DND-41 (cell line): ENCODE measurements around the gene OPCML.

Source experiments
- ATAC-seq: fragments of 200-7000 bp; cut with Tn5 transposase; 3 replicates; pipeline ENCODE4 v1.9.1; 2021; ENCODE audit warnings: low read depth; ENCODE audit not compliant: insufficient read depth
- DNase-seq: peaks from one replicate; pipeline ENCODE4 v3.0.0-alpha.2; 2020
- H2AFZ ChIP-seq: 2 replicates; pipeline ENCODE4 v1.6.0; 2012; ENCODE audit warnings: low read depth, low read length
- H3K27ac ChIP-seq: 2 replicates; pipeline ENCODE4 v1.5.1; 2012; ENCODE audit warnings: low read length, inconsistent platforms
- H3K27me3 ChIP-seq: fragments of 200-600 bp; sonication (generic); 2 replicates; pipeline ENCODE4 v1.6.0; 2012; ENCODE audit warnings: low read length, mild to moderate bottlenecking, inconsistent platforms; ENCODE audit not compliant: insufficient read depth, poor library complexity
- H3K36me3 ChIP-seq: 2 replicates; pipeline ENCODE4 v1.5.1; 2012; ENCODE audit warnings: low read length, inconsistent platforms; ENCODE audit not compliant: insufficient read depth
- H3K4me1 ChIP-seq: 2 replicates; pipeline ENCODE4 v1.5.1; 2012; ENCODE audit warnings: mild to moderate bottlenecking, low read length; ENCODE audit not compliant: insufficient read depth
- H3K4me2 ChIP-seq: 2 replicates; pipeline ENCODE4 v1.6.0; 2012; ENCODE audit warnings: mild to moderate bottlenecking, moderate library complexity, low read length, inconsistent platforms; ENCODE audit not compliant: insufficient read depth
- H3K4me3 ChIP-seq, 2 experiments: fragments of 200-600 bp in 1 of 2; shearing (Covaris generic) in 1 of 2; 2 replicates each; pipeline ENCODE4 v1.5.1; 2012 to 2016; ENCODE audit warnings: inconsistent platforms in 2 of 2, low read length in 2 of 2, mild to moderate bottlenecking in 2 of 2, low read depth in 1 of 2, moderate library complexity in 1 of 2
- H3K79me2 ChIP-seq: 2 replicates; pipeline ENCODE4 v1.6.0; 2012; ENCODE audit warnings: low read length, inconsistent platforms; ENCODE audit not compliant: insufficient read depth
- H3K9ac ChIP-seq: 2 replicates; pipeline ENCODE4 v1.6.0; 2012; ENCODE audit warnings: low read depth, mild to moderate bottlenecking, inconsistent platforms, low read length, moderate library complexity
- H3K9me3 ChIP-seq: 2 replicates; pipeline ENCODE4 v1.5.1; 2012; ENCODE audit warnings: low read length, moderate library complexity, mild to moderate bottlenecking, inconsistent platforms; ENCODE audit not compliant: insufficient read depth, severe bottlenecking
- H4K20me1 ChIP-seq: 2 replicates; pipeline ENCODE4 v1.6.0; 2012; ENCODE audit warnings: low read length; ENCODE audit not compliant: insufficient read depth
- CTCF ChIP-seq: IDR thresholded peaks from 2 replicates; pipeline ENCODE4 v1.5.1; 2012; ENCODE audit warnings: borderline replicate concordance, low read length, moderate library complexity, mild to moderate bottlenecking; ENCODE audit not compliant: poor library complexity, severe bottlenecking; ENCODE audit errors: extremely low read depth
- EZH2 ChIP-seq: IDR thresholded peaks from 3 replicates; pipeline ENCODE4 v1.6.1; 2012; ENCODE audit warnings: borderline replicate concordance, low read depth, mild to moderate bottlenecking, moderate library complexity, low read length, inconsistent platforms; ENCODE audit not compliant: severe bottlenecking

The OPCML gene

GRCh38 chr11:133146697-133147306 is 385.5 kb downstream of the OPCML start:
- Histone ChIP-seq H2AFZ (no peak overlapping the region), H3K27me3 (peaks cover 27% of the 10 kb centered on the region), H3K36me3 (no peaks in the 10 kb centered on the region), H3K9ac (no peak overlapping the region), H3K4me3 (no peak overlapping the region), H3K4me1 (no peaks in the 10 kb centered on the region), H3K79me2 (no peaks in the 10 kb centered on the region), H4K20me1 (no peaks in the 10 kb centered on the region), H3K9me3 (no peaks in the 10 kb centered on the region), H3K4me2 (no peak overlapping the region), H3K27ac (no peak overlapping the region)
- TF ChIP-seq CTCF (no peak), EZH2 (no peak)
- no peak for ATAC-seq
- no peak for DNase-seq

DNA sequence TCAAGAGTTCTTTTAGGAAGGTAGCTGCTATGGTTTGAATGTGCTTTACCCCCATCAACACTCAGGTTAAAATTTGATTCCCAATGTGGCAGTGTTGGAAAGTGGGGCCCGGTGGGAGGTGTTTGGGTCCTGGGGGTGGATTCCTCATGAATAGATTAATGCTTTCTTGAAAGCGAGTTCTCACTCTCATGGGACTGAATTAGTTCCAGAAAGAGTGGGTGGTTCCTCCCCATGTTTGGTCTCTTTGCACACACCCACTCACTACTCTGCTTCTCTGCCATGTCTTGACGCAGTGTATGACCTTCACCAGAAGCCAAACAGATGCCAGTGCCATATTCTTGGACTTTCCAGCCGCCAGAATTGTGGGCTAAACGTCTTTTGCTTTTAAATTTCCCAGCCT is 394.4 kb downstream of the OPCML start:
- TF ChIP-seq EZH2 (no peak), CTCF (no peak)
- Histone ChIP-seq H4K20me1 (0 out of 2 replicates have a peak, but pooled peaks cover 4% of the 10 kb centered on the region), H3K9ac (no peak overlapping the region), H3K27ac (no peak overlapping the region), H3K4me2 (no peak overlapping the region), H3K9me3 (no peaks in the 10 kb centered on the region), H3K27me3 (peaks cover 9% of the 10 kb centered on the region), H3K4me3 (no peak overlapping the region), H2AFZ (no peak overlapping the region), H3K4me1 (no peaks in the 10 kb centered on the region), H3K36me3 (no peaks in the 10 kb centered on the region), H3K79me2 (no peaks in the 10 kb centered on the region)
- ATAC-seq (no peak), DNase-seq (no peak)

DNA sequence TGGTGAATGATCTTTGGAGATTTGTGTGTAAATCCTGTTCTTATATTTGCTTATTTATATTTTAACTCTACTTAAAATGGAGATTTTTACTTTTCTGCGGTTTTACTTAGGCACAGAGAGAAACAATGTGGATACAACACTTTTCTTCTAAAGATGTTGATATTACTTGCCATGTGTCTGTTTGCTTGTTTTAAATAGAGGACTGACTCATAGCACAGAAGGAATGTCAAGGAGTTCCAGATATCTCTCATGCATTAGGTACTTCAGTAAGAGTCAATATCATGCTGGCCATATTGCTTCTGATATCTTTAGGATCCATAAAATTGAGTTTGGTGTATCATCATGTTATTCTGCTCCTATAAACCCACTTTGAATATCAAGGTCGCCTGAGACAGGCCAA is 395.0 kb downstream of the OPCML start:
- Histone ChIP-seq H3K9ac (no peak overlapping the region), H3K4me1 (no peaks in the 10 kb centered on the region), H4K20me1 (0 out of 2 replicates have a peak, but pooled peaks cover 4% of the 10 kb centered on the region), H3K36me3 (no peaks in the 10 kb centered on the region), H3K27me3 (peaks cover 12% of the 10 kb centered on the region), H2AFZ (no peak overlapping the region), H3K9me3 (no peaks in the 10 kb centered on the region), H3K79me2 (no peaks in the 10 kb centered on the region), H3K27ac (no peak overlapping the region), H3K4me3 (no peak overlapping the region), H3K4me2 (no peak overlapping the region)
- TF ChIP-seq EZH2 (no peak), CTCF (no peak)
- ATAC-seq (no peak), DNase-seq (no peak)

- DNase-seq (no peak), ATAC-seq (no peak)
- H3K9me3 ChIP-seq: no peaks in the 10 kb centered on the region
- no peak overlapping the region for H2AFZ ChIP-seq
- no peaks in the 10 kb centered on the region for H3K4me1 ChIP-seq
- H3K4me2 ChIP-seq: no peak overlapping the region
- no peak for TF ChIP-seq CTCF
- no peak for TF ChIP-seq EZH2
- H3K79me2 ChIP-seq: no peaks in the 10 kb centered on the region
- H3K36me3 ChIP-seq: no peaks in the 10 kb centered on the region
- H3K9ac ChIP-seq: no peak overlapping the region
- 0 out of 2 replicates have a peak, but pooled peaks cover 4% of the 10 kb centered on the region for H4K20me1 ChIP-seq
- no peak overlapping the region for H3K4me3 ChIP-seq
- peaks cover 13% of the 10 kb centered on the region for H3K27me3 ChIP-seq
- H3K27ac ChIP-seq: no peak overlapping the region
Measured at GRCh38 chr11:133136376-133136775, 395.9 kb downstream of the OPCML start.
